ENCODE measurements around the gene EXOC7.

EXOC7 gene

GRCh38 chr17:76119409-76120371 lies 16.1 kb upstream of the EXOC7 start:
- no peak for DNase-seq

- DNase-seq, result no peak
Observed at GRCh38 chr17:76115138-76115754, 11.7 kb upstream of the EXOC7 start.

- no peak for DNase-seq
Observed at GRCh38 chr17:76111956-76112355, 8.4 kb upstream of the EXOC7 start.

- no peak for DNase-seq
Observed at GRCh38 chr17:76107509-76107908, 3.9 kb upstream of the EXOC7 start.

GRCh38 chr17:76106703-76107102 lies 3.1 kb upstream of the EXOC7 start:
- no peak for DNase-seq

GRCh38 chr17:76104896-76105231 lies 1.3 kb upstream of the EXOC7 start:
- DNase-seq, result no peak

- DNase-seq, result no peak
Observed at GRCh38 chr17:76104140-76104895, 731 bp upstream of the EXOC7 start.

- no peak for DNase-seq
Observed at GRCh38 chr17:76102944-76103273, 678 bp downstream of the EXOC7 start.

- no peak for DNase-seq
Observed at GRCh38 chr17:76097716-76098295, 5.8 kb downstream of the EXOC7 start.

- no peak for DNase-seq
Observed at GRCh38 chr17:76095943-76096342, 7.6 kb downstream of the EXOC7 start.

- no peak for DNase-seq
Observed at GRCh38 chr17:76094046-76094445, 9.5 kb downstream of the EXOC7 start.

- no peak for DNase-seq
Observed at GRCh38 chr17:76092526-76093413, 10.8 kb downstream of the EXOC7 start.

- peak in 1 of 4 experiments; percentile 22 for DNase-seq
Observed at GRCh38 chr17:76091526-76092286, 11.9 kb downstream of the EXOC7 start.

- no peak for DNase-seq
Observed at GRCh38 chr17:76090517-76091129, 13.0 kb downstream of the EXOC7 start.

GRCh38 chr17:76089680-76090516 lies 13.7 kb downstream of the EXOC7 start:
- DNase-seq, result no peak

- DNase-seq, result no peak
Observed at GRCh38 chr17:76088868-76089576, 14.6 kb downstream of the EXOC7 start.

GRCh38 chr17:76088041-76088867 lies 15.3 kb downstream of the EXOC7 start:
- DNase-seq, result no peak

GRCh38 chr17:76087531-76087930 lies 16.1 kb downstream of the EXOC7 start:
- no peak for DNase-seq

All from activated naive CD4-positive, alpha-beta T cell (primary cell).